CD4-positive, alpha-beta T cell treated with Interleukin-17A for 1 hour (primary cell): Measurements from ENCODE around the gene PDCD5.
A peak's percentile ranks its signal among the peaks of the same experiment; 100 is the strongest.
"Not testable (repeated sequence)": the region's sequence is repeated elsewhere in the genome, so short reads cannot be mapped to it uniquely, and the experiment has no call there.

Experiments
- DNase-seq: peaks from one replicate; pipeline ENCODE4 v3.0.0-alpha.2; 2020

The PDCD5 gene

GRCh38 chr19:32580353-32580900 lies 563 bp upstream of the PDCD5 start:
- no peak for DNase-seq

GRCh38 chr19:32581705-32582179 lies 752 bp downstream of the PDCD5 start:
- DNase-seq: peak; percentile 20

DNA sequence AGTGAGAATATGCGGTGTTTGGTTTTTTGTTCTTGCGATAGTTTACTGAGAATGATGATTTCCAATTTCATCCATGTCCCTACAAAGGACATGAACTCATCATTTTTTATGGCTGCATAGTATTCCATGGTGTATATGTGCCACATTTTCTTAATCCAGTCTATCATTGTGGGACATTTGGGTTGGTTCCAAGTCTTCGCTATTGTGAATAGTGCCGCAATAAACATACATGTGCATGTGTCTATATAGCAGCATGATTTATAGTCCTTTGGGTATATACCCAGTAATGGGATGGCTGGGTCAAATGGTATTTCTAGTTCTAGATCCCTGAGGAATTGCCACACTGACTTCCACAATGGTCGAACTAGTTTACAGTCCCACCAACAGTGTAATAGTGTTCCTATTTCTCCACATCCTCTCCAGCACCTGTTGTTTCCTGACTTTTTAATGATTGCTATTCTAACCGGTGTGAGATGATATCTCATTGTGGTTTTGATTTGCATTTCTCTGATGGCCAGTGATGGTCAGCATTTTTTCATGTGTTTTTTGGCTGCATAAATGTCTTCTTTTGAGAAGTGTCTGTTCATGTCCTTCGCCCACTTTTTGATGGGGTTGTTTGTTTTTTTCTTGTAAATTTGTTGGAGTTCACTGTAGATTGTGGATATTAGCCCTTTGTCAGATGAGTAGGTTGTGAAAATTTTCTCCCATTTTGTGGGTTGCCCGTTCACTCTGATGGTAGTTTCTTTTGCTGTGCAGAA lies 6.9 kb downstream of the PDCD5 start:
- not testable (repeated sequence) for DNase-seq

- no peak for DNase-seq
Measured at GRCh38 chr19:32594021-32594420, 13.0 kb downstream of the PDCD5 start.

GRCh38 chr19:32595491-32595890 lies 14.5 kb downstream of the PDCD5 start:
- DNase-seq: no peak

- DNase-seq: no peak
Measured at GRCh38 chr19:32598022-32598421, 17.0 kb downstream of the PDCD5 start.

DNA sequence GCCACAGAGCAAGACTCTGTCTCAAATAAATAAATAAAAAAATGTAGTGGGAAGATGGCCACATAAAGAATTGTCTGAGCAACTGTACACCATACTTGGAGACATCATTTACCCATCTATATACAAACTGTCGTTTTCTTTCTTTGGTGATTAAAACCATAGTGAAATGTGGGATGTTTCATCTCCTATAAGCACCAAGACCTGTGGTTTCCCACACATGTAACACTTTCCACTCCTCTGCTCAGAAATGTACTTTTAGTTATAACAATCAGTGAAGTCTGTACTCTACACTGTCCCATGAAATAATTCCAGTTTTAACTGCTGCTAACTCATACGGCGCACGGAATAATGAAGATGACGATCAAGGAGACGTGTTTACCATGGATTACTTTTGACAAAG lies 18.3 kb downstream of the PDCD5 start:
- no peak for DNase-seq

DNA sequence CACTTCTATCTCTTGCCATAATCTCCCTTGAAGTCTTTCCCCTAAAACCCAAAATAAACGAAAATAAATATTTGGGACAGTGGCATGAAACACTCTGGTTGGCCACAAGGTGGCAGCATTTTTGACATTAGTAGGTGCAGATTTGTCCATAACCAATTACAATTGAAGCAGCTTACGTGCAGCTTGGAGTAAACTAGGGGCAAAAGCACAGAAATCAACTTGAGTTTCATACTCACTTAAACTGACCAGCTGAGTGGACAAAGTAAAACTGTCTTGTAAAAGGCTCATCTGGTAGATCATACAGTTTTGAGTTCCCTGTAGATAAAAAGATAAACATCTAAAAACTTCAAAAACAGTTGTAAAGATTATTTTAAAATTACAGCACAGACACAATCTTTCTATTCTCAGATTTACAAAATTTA lies 18.8 kb downstream of the PDCD5 start:
- peak; percentile 67 for DNase-seq

GRCh38 chr19:32603961-32604360 lies 23.0 kb downstream of the PDCD5 start:
- DNase-seq: no peak

GRCh38 chr19:32605544-32605943 lies 24.6 kb downstream of the PDCD5 start:
- DNase-seq: no peak

DNA sequence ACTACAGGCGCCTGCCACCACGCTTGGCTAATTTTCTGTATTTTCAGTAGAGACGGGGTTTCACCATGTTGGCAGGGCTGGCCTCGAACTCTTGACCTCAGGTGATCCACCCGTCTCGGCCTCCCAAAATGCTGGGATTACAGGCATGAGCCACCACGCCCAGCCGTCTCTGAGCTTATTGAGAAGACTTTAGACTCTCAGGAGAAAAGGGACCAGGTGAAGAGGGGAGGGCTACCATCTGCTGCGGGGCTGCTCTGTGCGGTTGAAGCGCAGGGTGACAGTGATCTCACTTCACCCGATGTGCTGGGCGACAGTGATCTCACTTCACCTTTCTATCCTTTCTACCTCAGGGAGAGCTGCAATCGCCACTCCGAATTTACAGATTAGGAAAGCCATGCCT lies 25.3 kb downstream of the PDCD5 start:
- DNase-seq: no peak

GRCh38 chr19:32607479-32607878 lies 26.5 kb downstream of the PDCD5 start:
- no peak for DNase-seq

- DNase-seq: no peak
Measured at GRCh38 chr19:32611161-32611560, 30.2 kb downstream of the PDCD5 start.

GRCh38 chr19:32613008-32613407 lies 32.0 kb downstream of the PDCD5 start:
- no peak for DNase-seq

- DNase-seq: no peak
Measured at GRCh38 chr19:32614916-32615315, 33.9 kb downstream of the PDCD5 start.

DNA sequence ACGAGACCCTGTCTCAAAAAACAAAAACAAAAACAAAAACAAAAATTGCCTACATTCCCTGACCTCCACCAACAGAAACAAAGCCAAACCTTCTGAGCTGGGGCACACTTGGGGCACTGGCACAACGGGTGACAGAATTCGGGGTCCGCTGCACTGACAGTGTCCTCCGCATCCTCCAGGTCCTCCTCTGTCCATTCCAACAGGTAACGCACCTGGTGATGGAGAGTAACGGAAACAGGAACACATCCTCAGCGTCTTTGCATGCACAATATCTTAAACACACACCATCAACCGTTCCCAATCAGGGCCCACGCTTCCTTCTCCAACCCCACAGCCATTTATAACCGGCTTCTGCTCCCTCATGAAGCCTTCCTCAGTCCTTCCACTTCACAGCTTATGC lies 34.6 kb downstream of the PDCD5 start:
- no peak for DNase-seq

DNA sequence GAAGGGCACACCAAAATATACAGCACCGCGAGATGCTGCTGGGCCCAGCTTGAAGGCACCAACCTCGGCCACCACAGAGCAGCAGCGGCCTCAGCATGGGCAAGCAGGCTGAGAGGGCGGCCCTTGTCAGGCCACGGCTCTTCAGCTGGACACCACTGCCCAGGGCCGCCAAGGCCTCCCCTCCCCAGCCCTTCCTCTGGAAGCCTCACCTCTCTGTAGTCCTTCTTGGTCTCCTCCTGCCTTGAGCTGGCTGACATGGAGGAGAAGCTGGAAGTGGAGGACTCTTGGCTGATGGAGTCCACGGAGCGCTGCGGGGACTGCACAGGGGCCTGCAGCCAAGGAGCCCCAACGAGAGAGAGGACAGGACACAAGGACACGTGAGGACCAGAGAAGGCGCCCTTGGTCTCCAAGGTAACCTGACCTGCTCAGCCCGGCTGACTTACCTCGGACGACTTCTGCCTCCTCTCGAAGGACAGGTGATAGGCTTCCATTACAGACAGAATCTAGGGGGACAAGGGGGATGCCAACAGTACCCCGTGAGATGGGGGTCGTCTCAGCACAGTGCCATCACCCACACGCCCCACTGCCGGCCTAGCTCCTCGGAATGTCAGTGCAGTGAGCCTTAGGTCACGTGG lies 38.2 kb downstream of the PDCD5 start:
- no peak for DNase-seq

- DNase-seq: no peak
Measured at GRCh38 chr19:32622002-32622401, 41.0 kb downstream of the PDCD5 start.

- no peak for DNase-seq
Measured at GRCh38 chr19:32624410-32624809, 43.4 kb downstream of the PDCD5 start.

GRCh38 chr19:32626969-32627368 lies 46.0 kb downstream of the PDCD5 start:
- DNase-seq: no peak

GRCh38 chr19:32627714-32628270 lies 46.8 kb downstream of the PDCD5 start:
- no peak for DNase-seq

DNA sequence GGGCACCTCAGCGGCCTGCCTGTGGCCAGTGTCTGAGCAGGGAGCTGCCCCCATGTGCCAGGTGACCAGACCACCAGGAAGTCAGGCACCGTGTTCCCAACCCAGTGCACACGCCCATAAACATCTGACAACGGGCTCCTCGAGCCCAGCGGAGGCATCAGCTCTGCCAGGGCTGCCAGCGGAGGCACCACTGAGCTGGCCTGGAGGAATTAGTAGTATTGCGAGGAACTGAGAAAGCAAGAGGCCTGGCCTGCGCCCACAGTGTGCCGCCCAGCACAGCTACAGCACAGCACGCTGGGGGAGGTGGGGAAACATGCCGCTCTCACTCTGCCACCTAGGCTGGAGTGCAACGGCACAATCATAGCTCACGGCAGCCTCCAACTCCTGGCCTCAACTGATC lies 49.3 kb downstream of the PDCD5 start:
- no peak for DNase-seq

DNA sequence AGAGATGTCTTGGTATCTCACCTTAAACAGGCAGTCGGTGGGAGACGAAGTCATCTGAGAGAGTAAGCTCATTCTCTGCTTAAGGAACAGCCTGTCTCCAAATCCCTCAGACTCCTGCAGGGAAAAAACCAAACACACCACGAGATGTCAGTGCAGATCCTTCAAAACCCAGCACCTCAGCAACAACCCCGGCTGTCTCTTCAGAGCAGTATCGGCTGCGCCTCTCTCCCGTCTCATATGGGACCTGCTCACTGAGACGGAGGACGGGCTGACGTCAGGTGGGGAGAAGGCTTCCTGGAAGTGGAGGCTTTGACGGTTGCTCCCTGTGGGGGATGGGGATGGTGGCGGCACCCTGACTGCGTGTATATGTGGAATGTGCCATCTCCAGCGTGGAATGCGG lies 50.4 kb downstream of the PDCD5 start:
- DNase-seq: no peak
